GM10847 (cell line): ENCODE results near the gene CD164L2.

Source experiments
- POLR2A ChIP-seq: IDR thresholded peaks from 2 replicates; pipeline ENCODE4 v1.6.1; 2011; ENCODE audit not compliant: insufficient read length; ENCODE audit errors: extremely low read depth

The CD164L2 gene

DNA sequence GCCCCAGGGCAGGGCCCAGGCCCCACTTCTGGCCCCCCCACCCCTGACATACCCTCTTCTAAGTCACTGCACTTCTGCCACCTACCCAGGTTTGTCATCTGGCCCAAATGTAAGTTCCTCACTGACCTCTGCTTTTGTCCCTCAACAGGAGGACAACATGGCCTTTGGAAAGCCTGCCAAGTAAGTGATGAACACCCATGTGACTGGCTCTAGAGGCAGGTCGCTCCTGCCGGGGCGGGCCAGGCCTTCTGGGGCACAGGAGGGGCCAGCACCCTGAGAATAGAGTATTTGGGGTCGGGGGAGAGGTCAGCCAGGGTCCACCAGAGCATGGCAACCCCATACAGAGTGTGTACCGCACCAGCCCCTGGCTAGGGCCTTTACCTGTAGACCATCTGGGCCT lies 51.2 kb downstream of the CD164L2 start:
- no peak for TF ChIP-seq POLR2A

DNA sequence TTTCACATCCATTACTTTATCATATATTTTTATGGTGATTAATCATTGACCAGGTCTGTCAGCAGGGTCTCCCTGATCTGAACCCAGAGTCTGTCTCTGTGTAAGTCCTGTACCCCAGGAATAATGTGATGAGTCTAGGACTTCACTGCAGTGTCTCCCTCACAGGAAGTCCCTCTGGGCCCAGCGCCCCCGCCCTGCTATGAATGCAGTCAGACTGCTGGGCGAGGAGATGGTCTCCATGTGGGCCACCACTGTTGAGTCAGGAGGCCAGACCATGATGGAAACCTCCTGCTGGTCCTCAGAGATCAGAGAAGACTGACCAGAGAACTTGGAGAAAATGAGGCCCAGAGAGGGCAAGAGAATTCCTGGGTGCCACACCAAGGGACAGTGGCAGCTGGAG lies 51.7 kb downstream of the CD164L2 start:
- TF ChIP-seq POLR2A, result no peak

DNA sequence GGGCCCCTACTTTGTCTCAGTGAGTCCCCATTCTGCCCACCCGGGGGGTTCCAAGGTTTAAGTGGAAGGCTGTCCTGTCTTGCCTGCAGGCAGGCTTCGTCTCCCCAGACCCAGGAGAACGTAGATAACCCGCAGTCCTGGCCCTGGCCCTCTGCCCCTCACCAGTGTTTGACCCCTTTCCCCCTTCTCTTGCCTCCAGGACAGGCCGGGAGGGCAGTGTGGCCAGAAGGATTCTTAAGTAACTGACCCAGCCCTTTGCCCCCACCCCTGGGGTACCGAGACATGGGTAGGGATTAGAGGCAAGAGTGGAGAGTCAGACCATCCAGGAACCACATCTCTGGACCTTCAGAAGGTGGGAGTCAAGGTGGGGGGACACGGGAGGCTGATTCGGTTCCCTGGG lies 52.3 kb downstream of the CD164L2 start:
- TF ChIP-seq POLR2A, result no peak
